Measurements from ENCODE around the gene SPTLC1.
"Not testable (repeated sequence)": the region's sequence is repeated elsewhere in the genome, so short reads cannot be mapped to it uniquely, and the experiment has no call there.

The SPTLC1 gene

DNA sequence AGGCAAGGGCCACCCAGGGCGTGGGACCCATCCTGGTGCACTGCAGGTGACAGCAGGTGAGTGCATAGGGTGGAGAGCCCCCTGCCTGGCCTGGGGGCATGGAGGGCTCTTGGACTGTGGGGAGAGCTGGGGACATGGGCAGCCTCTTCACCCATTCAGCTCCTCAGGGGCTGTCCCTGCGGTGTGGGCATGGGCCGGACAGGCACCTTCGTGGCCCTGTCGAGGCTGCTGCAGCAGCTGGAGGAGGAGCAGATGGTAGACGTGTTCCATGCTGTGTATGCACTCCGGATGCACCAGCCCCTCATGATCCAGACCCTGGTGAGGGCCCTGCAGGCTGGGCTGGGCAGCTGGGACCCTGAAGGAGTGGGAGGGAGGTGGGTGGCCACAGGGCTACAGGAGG, 20.4 kb upstream of the SPTLC1 start:
- no peak overlapping the region for H3K4me3 Mint-ChIP-seq
- H3K4me1 Mint-ChIP-seq = no peaks in the 10 kb centered on the region
- no peaks in the 10 kb centered on the region for H3K36me3 Mint-ChIP-seq (ENCODE audit: low read depth)
- no peak overlapping the region for H3K27ac Mint-ChIP-seq
- peaks cover 30% of the 10 kb centered on the region for H3K27me3 Mint-ChIP-seq (ENCODE audit: low read depth)
- H3K9me3 Mint-ChIP-seq = peaks cover 8% of the 10 kb centered on the region
- TF ChIP-seq, protein P1, sequence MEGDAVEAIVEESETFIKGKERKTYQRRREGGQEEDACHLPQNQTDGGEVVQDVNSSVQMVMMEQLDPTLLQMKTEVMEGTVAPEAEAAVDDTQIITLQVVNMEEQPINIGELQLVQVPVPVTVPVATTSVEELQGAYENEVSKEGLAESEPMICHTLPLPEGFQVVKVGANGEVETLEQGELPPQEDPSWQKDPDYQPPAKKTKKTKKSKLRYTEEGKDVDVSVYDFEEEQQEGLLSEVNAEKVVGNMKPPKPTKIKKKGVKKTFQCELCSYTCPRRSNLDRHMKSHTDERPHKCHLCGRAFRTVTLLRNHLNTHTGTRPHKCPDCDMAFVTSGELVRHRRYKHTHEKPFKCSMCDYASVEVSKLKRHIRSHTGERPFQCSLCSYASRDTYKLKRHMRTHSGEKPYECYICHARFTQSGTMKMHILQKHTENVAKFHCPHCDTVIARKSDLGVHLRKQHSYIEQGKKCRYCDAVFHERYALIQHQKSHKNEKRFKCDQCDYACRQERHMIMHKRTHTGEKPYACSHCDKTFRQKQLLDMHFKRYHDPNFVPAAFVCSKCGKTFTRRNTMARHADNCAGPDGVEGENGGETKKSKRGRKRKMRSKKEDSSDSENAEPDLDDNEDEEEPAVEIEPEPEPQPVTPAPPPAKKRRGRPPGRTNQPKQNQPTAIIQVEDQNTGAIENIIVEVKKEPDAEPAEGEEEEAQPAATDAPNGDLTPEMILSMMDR (IDR thresholded peaks at IDR 0.05; ENCODE audit: unreplicated experiment in 3 of 3) = no peak

DNA sequence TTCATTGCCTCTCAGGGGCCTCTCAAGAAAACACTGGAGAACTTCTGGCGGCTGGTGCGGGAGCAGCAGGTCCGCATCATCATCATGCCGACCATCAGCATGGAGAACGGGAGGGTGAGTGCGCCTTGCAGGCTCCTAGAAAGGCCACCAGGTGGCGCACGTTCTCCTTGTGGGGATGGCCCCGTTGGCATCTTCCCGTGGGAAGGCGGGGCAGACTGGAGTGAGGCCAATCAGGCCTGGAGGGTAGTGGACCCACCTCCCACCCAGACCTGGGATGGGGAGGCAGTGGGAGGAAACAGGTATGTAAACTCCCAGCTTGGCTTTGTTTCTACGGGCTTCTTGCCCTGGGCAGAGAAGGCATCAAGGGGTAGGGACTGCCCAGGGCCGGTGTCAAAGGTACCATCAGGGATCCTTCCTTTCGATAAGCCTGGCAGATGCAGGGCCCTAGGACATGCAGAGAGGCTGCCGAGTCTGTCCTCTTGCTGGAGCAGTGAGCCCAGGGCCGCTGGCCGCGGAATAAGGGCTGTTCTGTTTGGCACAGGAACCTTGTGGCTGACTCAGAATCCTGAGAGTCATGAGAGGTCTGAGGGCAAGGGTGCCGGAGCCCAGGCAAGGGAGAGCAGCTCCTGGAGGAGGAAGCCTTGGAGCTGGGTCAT, 18.9 kb upstream of the SPTLC1 start:
- Mint-ChIP-seq H3K9me3 (peaks cover 8% of the 10 kb centered on the region), H3K27ac (no peak overlapping the region), H3K4me1 (no peaks in the 10 kb centered on the region), H3K27me3 (ENCODE audit: low read depth) (peaks cover 26% of the 10 kb centered on the region), H3K36me3 (ENCODE audit: low read depth) (no peaks in the 10 kb centered on the region), H3K4me3 (peak overlapping the region in 1 of 3 experiments; percentile 64)
- TF ChIP-seq, protein P1 (IDR thresholded peaks at IDR 0.05; ENCODE audit: unreplicated experiment in 3 of 3) = peak; percentile 93 to 97 (median 94)

DNA sequence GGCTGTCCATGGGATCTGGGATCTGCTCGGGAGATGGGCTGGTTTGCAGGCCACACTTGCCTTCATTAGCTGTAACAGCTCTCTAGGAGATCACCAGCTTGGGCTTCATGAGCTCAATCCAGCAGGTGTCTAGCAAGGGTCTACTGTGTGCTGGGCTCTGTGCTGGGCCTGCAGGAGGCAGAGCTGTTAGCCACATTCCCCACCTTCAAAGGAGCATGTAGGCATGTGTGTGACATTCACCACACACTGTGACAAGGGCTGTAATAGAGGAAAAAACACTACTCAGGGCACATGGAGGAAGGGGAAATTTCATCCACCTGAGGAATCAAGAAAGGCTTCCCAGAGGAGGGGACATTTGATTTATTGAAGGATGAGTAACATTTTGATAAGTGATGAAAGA, 17.7 kb upstream of the SPTLC1 start:
- H3K9me3 Mint-ChIP-seq; H3K4me1 Mint-ChIP-seq; H3K27ac Mint-ChIP-seq; H3K4me3 Mint-ChIP-seq; H3K36me3 Mint-ChIP-seq (ENCODE audit: low read depth): not testable (repeated sequence)
- H3K27me3 Mint-ChIP-seq (ENCODE audit: low read depth) = peaks cover 26% of the 10 kb centered on the region

DNA sequence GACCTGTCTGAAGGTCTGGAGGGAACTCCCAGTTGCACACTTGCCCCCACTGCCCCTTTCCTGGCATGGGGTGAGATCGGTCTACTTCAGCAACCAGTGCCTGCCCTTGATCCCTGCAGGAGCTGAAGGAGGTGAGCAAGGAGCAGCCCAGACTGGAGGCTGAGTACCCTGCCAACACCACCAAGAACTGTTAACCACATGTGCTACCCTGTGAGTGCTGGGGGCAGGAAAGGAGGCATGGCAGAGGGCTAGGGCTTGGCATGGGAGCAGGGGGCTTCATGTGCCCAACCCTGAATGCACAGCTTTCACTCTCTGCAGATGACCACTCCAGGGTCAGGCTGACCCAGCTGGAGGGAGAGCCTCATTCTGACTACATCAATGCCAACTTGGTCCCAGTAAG, 17.3 kb upstream of the SPTLC1 start:
- TF ChIP-seq, protein P1 (IDR thresholded peaks at IDR 0.05; ENCODE audit: unreplicated experiment in 3 of 3) = no peak
- Mint-ChIP-seq H3K27me3 (ENCODE audit: low read depth) (peaks cover 26% of the 10 kb centered on the region), H3K36me3 (ENCODE audit: low read depth) (no peaks in the 10 kb centered on the region), H3K4me3 (no peak overlapping the region), H3K4me1 (no peaks in the 10 kb centered on the region), H3K27ac (no peak overlapping the region), H3K9me3 (peaks cover 8% of the 10 kb centered on the region)

DNA sequence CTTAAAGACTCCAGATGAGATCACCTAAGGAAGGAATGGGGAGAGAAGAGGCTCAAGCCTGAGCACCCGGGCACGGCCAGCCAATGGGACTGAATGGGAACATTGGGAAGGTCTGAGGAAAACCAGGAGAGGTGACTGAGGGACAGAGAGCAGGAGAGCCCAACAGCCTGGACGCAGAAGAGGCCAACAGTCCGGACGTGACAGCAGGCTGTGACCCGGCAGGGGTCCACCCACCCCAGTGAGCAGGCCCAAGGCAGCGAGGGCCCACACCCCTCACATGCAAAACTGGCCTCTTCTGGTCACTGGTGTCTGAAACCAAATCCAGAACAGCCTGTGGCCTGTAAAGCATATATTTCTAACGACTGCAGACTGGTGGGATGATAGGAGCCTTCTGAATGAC, 7.6 kb upstream of the SPTLC1 start:
- no peaks in the 10 kb centered on the region for H3K36me3 Mint-ChIP-seq (ENCODE audit: low read depth)
- H3K27me3 Mint-ChIP-seq (ENCODE audit: low read depth) = no peaks in the 10 kb centered on the region
- no peaks in the 10 kb centered on the region for H3K9me3 Mint-ChIP-seq
- no peak overlapping the region for H3K4me3 Mint-ChIP-seq
- TF ChIP-seq, protein P1 (IDR thresholded peaks at IDR 0.05; ENCODE audit: unreplicated experiment in 3 of 3) = no peak
- no peak overlapping the region for H3K27ac Mint-ChIP-seq
- H3K4me1 Mint-ChIP-seq = no peaks in the 10 kb centered on the region

DNA sequence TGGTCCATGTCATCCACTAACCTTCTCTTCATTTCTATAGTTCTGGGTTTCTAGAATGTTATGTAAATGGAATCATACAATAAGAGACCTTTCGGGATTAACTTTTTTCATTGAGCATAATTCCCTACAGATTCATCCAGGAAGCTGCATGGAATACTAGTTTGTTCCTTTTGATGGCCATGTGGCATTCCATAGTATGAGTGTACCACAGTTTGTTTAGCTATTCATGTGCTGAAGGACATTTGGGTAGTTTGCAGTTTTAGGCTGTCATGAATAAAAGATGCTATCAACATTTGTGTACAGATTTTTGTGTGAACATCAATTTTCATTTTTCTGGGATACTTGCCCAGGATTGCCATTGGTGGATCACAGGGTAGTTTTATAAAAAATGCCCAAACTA, 6.8 kb upstream of the SPTLC1 start:
- Mint-ChIP-seq H3K4me1 (no peaks in the 10 kb centered on the region), H3K4me3 (no peak overlapping the region), H3K27ac (no peak overlapping the region), H3K9me3 (no peaks in the 10 kb centered on the region), H3K36me3 (ENCODE audit: low read depth) (no peaks in the 10 kb centered on the region), H3K27me3 (ENCODE audit: low read depth) (no peaks in the 10 kb centered on the region)
- TF ChIP-seq, protein P1 (IDR thresholded peaks at IDR 0.05; ENCODE audit: unreplicated experiment in 3 of 3) = no peak

Measured in nephron (organoid).